GM19238 (cell line): Measurements from ENCODE around the gene ZNF48.

Experiments used
- DNase-seq: peaks from one replicate; pipeline ENCODE4 v3.0.0; 2011; ENCODE audit warnings: low spot score; ENCODE audit not compliant: insufficient read length

ZNF48 gene

DNA sequence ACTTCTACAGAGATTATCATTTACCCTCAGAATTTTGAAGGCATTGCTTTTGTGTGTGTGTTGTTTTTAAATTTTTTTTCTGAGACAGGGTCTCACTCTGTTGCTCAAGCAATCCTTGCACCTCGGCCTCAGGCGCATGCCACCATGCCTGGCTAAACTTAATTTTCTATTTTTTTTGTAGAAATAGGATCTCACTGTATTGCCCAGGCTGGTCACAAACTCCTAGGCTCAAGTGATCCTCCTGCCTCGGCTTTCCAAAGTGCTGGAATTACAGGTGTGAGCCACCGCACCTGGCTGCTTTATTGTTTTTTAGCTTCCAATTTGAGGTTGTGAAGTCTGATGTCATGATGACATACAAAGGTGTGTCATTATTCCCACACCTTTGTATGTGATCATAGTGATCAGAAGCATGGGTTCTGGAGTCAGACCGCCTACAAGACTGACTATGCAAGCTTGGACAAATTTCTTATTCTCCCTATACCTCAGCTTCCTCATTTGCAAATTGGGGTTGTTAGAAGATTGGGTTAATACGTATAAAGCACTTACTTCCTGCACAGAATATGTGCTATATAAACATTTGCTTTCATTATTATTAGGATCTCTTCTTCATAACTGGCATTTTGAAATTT is 44.6 kb downstream of the ZNF48 start:
- no peak for DNase-seq

DNA sequence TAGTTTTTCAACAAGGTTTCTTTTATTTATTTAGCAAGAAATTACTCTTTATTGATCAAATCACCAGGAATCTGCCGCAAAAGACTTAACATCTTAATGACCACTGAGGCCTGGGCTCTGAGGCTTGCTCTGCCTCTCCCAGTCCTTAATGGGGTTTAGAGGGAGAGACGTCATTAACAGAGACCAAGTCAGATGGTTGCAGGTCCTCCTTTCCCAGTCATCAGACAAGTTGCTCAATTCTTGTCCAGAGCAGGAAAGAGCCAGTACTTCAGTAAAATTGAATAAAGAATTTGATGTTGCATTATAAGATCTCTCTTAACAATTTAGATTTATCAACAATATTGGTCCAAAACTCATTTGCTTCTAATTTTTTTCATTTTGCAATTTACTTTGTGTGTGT is 48.4 kb downstream of the ZNF48 start:
- no peak for DNase-seq

DNA sequence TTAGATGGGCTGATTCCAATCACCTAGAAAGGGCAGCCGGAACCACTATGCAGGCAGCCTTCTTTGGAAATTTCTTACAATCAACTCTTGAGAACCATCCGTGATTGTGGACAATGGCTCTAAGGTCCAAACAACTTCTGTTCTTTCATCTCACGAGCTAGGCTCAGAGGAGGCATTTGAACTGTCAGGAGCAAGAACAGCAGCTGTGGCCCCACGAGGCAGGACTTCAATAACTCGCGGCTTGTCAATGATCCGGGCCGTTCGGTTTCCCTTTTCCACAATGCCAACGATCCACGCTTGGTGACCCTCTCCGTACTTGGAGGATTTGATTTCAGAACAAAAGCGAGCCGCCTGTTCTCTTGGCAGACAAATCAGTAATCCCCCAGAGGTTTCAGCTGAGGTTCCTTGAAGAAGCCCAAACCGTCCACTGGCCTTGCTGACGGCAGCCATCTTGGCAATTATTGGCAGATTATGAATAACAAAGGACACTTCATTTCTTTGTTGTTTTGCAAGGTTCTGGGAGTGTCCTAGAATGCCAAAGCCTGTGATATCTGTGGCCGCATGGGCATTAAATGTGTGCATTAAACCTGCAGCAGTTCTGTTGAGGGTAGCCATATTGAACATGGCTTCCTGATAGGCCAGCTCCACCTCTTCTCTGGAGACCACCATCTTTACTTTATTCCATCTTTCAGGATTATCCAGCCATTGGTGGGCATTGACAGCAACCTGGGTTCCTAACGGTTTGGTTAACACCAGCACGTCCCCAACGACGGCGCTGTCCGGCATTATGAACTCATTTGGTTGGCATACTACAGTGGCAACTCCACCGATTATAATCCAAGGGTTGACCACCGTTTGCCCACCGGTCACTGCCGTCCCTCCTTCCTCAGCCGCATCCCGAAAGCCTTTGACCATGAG is 49.3 kb downstream of the ZNF48 start:
- no peak for DNase-seq

DNA sequence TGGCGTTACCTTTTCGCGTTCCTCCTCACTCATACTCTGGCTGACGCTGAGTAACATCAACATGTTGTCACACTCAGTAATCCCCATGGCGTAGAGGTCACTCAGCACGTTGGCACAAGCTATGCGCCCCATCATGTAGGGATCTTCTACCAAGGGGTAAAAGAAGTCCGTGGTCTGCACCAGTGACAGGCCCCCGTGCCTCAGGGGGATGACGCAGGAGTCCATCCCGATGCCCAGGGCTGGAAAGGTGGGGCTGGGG is 49.9 kb downstream of the ZNF48 start:
- no peak for DNase-seq

DNA sequence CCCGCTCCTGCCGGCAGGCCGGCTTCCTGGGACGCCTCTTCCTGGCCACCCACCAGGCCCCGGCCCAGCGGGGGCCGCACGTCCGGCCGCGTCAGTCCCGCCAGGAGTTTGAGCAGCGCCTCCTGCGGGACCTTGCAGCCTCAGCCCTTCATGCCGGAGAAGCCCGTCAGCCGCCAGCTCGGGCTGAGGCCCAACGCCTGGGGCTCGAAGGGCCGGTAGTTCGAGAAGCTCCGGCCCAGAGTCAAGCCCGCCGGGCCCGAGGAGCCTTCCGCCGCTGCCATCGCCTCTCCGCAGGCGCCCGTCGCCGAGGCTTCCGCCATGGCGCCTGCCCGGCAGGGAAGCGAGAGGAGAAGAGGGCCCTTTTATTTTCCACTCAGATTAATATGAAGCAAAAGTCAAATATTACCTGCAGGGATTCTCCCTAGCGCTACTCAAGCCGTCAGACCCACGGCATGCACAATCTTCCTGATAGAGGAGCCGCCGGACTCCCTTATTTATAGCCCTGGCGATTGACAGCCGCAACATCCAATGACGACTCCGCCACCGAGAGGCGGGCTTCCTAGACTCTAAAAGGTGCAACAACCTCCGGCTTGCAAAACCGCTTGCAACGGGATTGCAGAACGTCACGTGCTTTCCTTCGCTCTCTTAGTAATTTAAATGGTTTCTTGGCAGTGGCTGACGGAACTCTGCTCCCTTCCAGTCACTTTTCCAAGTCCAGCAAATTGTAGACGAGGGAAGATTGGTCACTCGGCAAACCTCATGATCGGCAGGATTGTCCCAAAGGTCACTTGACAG is 50.4 kb downstream of the ZNF48 start, which contains the start of gene SEPHS2:
Gene SEPHS2, minus strand, starts transcription at position 467 of the 795 bp plus-strand sequence. Its CDS starts 147 bp downstream, at position 320.
- peak; percentile 80 for DNase-seq

DNA sequence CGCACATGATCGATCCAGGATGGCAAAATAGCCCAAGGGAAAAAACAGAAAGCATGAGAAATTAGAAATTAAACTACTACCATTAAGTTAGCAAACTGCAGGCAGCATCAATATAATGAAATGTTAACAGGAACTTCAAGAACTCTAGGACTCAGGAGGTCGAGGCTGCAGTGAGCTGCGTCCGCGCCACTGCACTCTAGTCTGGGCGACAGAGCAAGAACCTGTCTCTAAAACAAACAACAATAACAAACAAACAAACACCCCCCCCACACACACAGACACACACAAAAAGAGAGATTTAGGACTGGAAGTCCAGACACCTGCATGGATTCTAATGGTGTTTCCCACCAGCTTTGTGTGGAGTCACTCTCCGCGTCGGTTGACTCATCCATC is 51.0 kb downstream of the ZNF48 start:
- DNase-seq, result no peak

DNA sequence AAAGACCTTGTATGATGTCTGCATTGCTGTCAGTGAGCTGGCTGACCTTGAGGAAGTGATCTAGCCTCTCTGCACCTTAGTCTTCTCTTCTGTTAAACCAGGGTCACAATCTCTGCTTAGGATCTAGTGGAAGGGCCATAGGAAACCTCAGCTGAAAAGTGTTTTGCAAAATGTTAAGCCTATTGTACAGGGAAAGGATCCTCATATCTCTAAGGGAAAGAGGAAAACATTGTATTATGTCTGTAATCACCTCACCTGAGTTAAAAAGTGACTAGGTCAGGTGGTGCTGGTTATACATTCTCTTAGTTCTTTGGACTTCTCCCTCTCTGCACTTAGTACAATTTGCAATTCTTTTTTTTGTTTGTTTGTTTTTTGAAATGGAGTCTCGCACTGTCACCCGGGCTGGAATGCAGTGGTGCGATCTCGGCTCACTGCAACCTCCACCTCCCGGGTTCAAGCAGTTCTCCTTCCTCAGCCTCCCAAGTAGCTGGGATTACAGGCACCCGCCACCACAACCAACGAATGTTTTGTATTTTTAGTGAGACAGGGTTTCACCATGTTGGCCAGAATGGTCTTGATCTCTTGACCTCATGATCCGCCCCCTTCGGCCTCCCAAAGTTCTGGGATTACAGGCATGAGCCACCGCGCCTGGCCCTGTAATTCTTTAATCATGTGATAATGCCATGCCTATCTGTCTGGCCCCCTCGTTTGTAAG is 52.4 kb downstream of the ZNF48 start:
- DNase-seq, result no peak

DNA sequence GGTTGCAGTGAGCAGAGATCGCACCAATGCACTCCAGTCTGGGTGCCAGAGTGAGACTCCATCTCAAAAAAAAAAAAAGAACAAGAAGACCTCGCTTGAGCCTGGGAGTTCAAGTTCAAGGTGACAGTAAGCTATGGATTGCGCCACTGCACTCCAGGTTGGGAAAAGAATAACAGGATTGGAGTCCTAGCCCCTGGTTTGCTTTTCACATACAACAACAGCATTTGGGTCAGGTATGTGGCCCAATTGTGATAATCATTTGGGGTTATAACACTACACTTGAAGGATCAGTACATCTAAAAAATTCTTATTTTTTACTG is 53.9 kb downstream of the ZNF48 start:
- no peak for DNase-seq
